Heart right ventricle (tissue), 16 donors: ENCODE data around the gene PPM1H. TPM values are rescaled to one million over a fixed set of nuclear protein-coding genes. Genes with fewer than 3 reads are reported as not detected.
A peak's percentile ranks its signal among the peaks of the same experiment; 100 is the strongest.

ENCODE experiments used
- ATAC-seq, 8 donors: fragments of 200-7000 bp; cut with Tn5 transposase; one replicate each; pipeline ENCODE4 v1.9.1; 2020; ENCODE audit warnings: mild to moderate bottlenecking in 8 of 8, moderate library complexity in 8 of 8, moderate number of reproducible peaks in 1 of 8
- DNase-seq, 2 donors: peaks; one replicate each; pipeline ENCODE4 v3.0.0-alpha.2; 2020
- H3K27ac ChIP-seq, 10 donors: fragments of 200-600 bp; sonication (generic) in 2 of 10; one replicate each; pipeline versions ENCODE4 v1.5.0 to v1.8.0; 2020 to 2022; ENCODE audit warnings: mild to moderate bottlenecking in 3 of 10
- H3K27me3 ChIP-seq, 7 donors: fragments of 200-600 bp; one replicate each; pipeline ENCODE4 v1.8.0; 2021 to 2022; ENCODE audit warnings: mild to moderate bottlenecking in 2 of 7
- H3K36me3 ChIP-seq, 9 donors: fragments of 200-600 bp; sonication (generic) in 1 of 9; one replicate each; pipeline versions ENCODE4 v1.5.0 to v1.8.0; 2020 to 2022; ENCODE audit warnings: mild to moderate bottlenecking in 2 of 9
- H3K4me1 ChIP-seq, 9 donors: fragments of 200-600 bp; sonication (generic) in 1 of 9; one replicate each; pipeline versions ENCODE4 v1.5.0 to v1.8.0; 2020 to 2022; ENCODE audit warnings: mild to moderate bottlenecking in 4 of 9
- H3K4me3 ChIP-seq, 10 donors: fragments of 200-600 bp; sonication (generic) in 2 of 10; one replicate each; pipeline versions ENCODE4 v1.5.0 to v1.8.0; 2020 to 2022; ENCODE audit warnings: mild to moderate bottlenecking in 7 of 10, moderate library complexity in 2 of 10
- H3K9me3 ChIP-seq, 11 donors: fragments of 200-600 bp in 10 of 11; sonication (generic) in 2 of 11; one replicate each; pipeline versions ENCODE4 v1.5.0 to v1.8.0; 2013 to 2022; ENCODE audit warnings: mild to moderate bottlenecking in 2 of 11, control low read depth in 1 of 11, moderate library complexity in 1 of 11
- WGBS, 2 donors: extraction: QIAGEN DNeasy Blood & Tissue Kit; methylation state at CpG; one replicate each; pipeline ENCODE4 v1.1.7; 2013; ENCODE audit warnings: inconsistent platforms in 1 of 2; 5-methylcytosine and 5-hydroxymethylcytosine counted together
- intact Hi-C, 10 donors: fragments of 100-400 bp; cut with DNase I; formaldehyde crosslinking; loops; one replicate each; pipeline versions ENCODE4 v1.11.1 to v1.14.2; 2022
- polyA plus RNA-seq, 2 donors: library from polyadenylated mRNA; stranded (reverse); fragments of 200-250 nt; gene quantifications; one replicate each; pipeline ENCODE4 v1.2.3, GENCODE V29; 2013
- total RNA-seq, 10 donors: library from RNA; stranded (reverse); fragmentation: NEBNext Ultra II Directional in 3 of 10; extraction: Animal tissue kit (Norgen Biotek cat#: 25700) in 3 of 10; gene quantifications; one replicate each; pipeline versions ENCODE4 v1.2.1 to v1.2.4, GENCODE V29; 2021 to 2023
- TF ChIP-seq, protein P1 (sequence below), 9 donors: fragments of 200-600 bp; sonication (generic) in 2 of 9; IDR thresholded peaks; one replicate each; pipeline versions ENCODE4 v1.5.0 to v1.8.0; 2021 to 2022; ENCODE audit warnings: antibody characterized with exemption in 9 of 9, mild to moderate bottlenecking in 5 of 9, moderate library complexity in 1 of 9
- donor health status: Arrhythmogenic right ventricular cardiomyopathy.
- donor health status: ischemic (EF 13 %, LVEDD 7.1; RV severe dilation, severe dysfunction).
- donor health status: healthy with polysubstance abuse.
- donor health status: DM: no; HTN: yes; CAD: no.
- donor health status: DM: no; HTN: no; CAD: no.
- donor health status: ischemic (EF 25% LVEDD 6.9; RV normal size, moderate dysfunction).
- donor health status: ischemic (EF 25% LVEDD 5.7; RV mildly dilated, moderate dysfunction).
- donor health status: healthy.
- donor health status: DM: yes; HTN: yes; CAD: no.
- donor health status: Ischemic cardiomyopathy.
- donor health status: ischemic (EF 35%, LVEDD 5.7; RV mildly dilated, moderate dysfunction).
- donor health status: nonischemic (EF 11% LVEDD 7.7; RV severe dilation, severe dysfunction).
- donor health status: DM: yes; HTN: yes; CAD: no.
- donor health status: PGD.
- donor health status: ischemic (EF 29% LVEDD 5.4; RV normal size, mild dysfunction).
- donor health status: nonischemic (EF 23%, LVEDD 6.1; RV moderate dilation, normal function).

Gene PPM1H
- total and polyA plus RNA-seq, 12 donors = 0.62 to 7.1 (median 5.3) TPM

DNA sequence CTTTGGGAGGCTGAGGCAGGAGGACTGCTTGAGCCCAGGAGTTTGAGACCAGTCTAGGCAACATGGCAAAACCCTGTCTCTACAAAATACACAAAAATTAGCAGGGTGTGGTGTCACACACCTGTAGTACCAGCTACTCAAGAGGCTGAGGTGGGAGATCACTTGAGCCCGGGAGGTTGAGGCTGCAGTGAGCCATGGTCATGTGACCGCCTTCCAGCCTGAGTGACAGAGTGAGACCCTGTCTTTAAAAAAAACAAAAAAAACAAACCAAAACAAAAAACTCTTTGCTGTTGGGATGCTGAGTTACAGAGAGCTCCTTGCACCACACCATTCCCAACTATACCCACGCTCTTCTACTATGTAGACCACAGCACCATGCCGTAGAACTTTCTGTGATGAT, 221.2 kb downstream of the PPM1H start:
- Histone ChIP-seq H3K9me3 (no peaks in the 10 kb centered on the region), H3K4me1 (peaks cover 0 to 48% (median 23%) of the 10 kb centered on the region in 9 donors), H3K4me3 (no peak overlapping the region), H3K36me3 (peaks cover 0 to 4% (median 0%) of the 10 kb centered on the region in 9 donors), H3K27me3 (no peaks in the 10 kb centered on the region), H3K27ac (peak overlapping the region in 7 of 10 donors; percentile 11 to 82 (median 56))
- TF ChIP-seq, protein P1, sequence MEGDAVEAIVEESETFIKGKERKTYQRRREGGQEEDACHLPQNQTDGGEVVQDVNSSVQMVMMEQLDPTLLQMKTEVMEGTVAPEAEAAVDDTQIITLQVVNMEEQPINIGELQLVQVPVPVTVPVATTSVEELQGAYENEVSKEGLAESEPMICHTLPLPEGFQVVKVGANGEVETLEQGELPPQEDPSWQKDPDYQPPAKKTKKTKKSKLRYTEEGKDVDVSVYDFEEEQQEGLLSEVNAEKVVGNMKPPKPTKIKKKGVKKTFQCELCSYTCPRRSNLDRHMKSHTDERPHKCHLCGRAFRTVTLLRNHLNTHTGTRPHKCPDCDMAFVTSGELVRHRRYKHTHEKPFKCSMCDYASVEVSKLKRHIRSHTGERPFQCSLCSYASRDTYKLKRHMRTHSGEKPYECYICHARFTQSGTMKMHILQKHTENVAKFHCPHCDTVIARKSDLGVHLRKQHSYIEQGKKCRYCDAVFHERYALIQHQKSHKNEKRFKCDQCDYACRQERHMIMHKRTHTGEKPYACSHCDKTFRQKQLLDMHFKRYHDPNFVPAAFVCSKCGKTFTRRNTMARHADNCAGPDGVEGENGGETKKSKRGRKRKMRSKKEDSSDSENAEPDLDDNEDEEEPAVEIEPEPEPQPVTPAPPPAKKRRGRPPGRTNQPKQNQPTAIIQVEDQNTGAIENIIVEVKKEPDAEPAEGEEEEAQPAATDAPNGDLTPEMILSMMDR (IDR thresholded peaks at IDR 0.05) = no peak
- WGBS, 2 donors = 98% methylated on average over 4 of the region's 4 CpGs
- intact Hi-C loops = no loop called here
- DNase-seq (no peak), ATAC-seq (no peak)

DNA sequence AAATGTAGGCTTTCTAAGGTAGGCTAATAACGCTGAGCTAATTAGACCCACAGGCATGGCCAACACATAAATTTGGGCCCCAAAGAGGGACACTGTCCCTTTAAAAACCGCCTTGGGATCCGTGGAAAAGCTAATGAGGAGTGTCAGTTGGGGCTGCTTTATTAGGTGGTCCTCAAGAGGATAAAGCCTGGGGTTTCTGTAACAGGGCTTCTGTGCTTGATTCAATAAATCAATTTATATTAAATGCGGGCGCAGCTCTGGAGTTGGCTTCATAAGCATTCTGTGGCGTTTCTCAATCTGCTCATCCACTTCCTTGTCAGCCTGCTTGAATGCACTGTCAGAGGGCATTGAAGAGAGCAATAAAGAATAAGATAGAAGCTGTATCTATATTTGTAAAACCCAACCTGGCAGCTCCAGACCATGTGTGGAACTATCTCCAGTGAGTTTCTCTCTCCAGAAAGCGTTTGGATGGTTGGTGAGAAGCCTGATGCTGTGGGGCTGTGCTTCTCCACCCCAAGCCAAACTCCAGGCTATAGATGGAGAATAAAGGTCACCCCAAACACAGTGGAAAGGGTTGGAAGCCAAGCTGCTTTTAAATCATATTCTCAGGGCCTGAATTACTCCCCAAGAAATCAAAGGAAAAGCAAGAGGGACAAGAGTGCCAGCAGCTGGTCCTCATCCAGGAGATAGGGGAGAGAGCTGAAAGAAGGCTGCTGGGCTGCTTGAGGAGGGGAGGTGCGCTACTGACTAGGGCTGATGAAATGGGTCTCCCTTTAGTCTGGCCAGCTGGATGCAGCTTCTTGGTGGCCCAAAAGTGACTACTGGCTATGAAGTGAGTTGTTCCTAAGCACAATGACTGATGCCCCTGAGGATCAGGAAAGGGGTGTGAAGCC, 222.0 kb downstream of the PPM1H start:
- H3K27ac ChIP-seq = peak overlapping the region in 7 of 10 donors; percentile 13 to 82 (median 56)
- H3K36me3 ChIP-seq = peaks cover 0 to 6% (median 0%) of the 10 kb centered on the region in 9 donors
- H3K27me3 ChIP-seq = no peaks in the 10 kb centered on the region
- H3K9me3 ChIP-seq = no peaks in the 10 kb centered on the region
- WGBS, 2 donors = 75 to 82% methylated on average over 8 of the region's 8 CpGs
- no peak for DNase-seq
- intact Hi-C loops = no loop called here
- ATAC-seq = peak in 1 of 8 donors; percentile 16
- H3K4me3 ChIP-seq = no peak overlapping the region
- TF ChIP-seq, protein P1 (IDR thresholded peaks at IDR 0.05) = no peak
- H3K4me1 ChIP-seq = peaks cover 0 to 48% (median 23%) of the 10 kb centered on the region in 9 donors

DNA sequence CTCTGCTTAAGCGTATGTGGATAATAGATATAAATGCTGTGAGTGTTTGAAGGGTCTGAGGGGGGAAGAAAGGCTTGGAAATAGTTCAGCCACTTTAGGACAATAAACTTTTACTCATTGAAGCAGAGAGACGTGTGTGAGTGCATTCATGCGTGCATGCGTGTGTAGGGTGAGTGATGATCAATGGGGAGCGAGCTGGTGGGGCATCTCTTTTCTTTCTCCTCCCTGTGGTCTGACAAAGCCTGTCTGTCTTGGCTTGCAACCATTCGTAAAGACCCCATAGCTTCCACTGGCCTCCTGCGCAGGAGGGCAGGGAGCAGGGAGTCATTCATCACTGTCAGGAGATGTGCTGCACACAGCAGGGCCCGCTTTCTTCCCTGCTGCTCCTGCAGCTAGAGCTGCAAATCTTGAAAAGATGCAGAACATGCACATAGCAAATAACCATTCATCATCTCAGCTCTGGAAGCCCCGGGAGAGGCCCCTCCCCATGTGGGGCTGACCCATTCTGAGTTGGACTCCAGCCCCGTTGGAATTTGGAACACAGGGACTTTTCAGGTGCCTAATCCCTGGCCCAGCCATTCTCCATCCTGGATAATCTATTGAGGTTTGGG, 223.2 kb downstream of the PPM1H start:
- ATAC-seq (no peak), DNase-seq (no peak)
- peak overlapping the region in 1 of 10 donors; percentile 14 for H3K27ac ChIP-seq
- no peaks in the 10 kb centered on the region for H3K27me3 ChIP-seq
- TF ChIP-seq, protein P1 (IDR thresholded peaks at IDR 0.05) = no peak
- peaks cover 0 to 44% (median 23%) of the 10 kb centered on the region in 9 donors for H3K4me1 ChIP-seq
- peaks cover 0 to 8% (median 0%) of the 10 kb centered on the region in 9 donors for H3K36me3 ChIP-seq
- WGBS, 2 donors = 85 to 87% methylated on average over 10 of the region's 10 CpGs
- H3K4me3 ChIP-seq = no peak overlapping the region
- no peaks in the 10 kb centered on the region for H3K9me3 ChIP-seq
- intact Hi-C loops = no loop called here

DNA sequence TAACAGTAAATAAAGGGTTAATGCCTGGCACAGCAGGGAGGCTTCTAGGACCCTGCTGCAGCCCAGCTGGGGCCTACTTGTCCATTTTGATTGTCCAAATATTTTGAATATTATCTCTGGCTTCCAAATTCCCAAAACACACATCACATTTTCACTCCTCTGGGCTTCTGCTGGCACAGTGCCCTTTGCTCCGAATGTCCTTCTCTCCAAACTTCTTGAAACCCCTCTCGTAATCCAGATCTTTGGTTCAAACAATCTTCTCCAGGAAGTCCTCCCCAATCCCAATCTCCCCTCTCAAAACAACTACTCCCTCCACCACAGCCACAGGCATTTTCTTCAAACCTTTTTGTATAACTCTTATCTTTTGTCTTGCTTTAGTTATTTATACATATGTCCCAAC, 225.6 kb downstream of the PPM1H start:
- intact Hi-C loops = loop anchor here in 1 of 10 donors (10.0 kb wide), 1 partner anchor 55 kb away; no protein-coding TSS in a partner anchor
- Histone ChIP-seq H3K4me1 (peaks cover 0 to 30% (median 15%) of the 10 kb centered on the region in 9 donors), H3K27me3 (no peaks in the 10 kb centered on the region), H3K27ac (peak overlapping the region in 1 of 10 donors; percentile 45), H3K4me3 (no peak overlapping the region), H3K36me3 (peaks cover 0 to 8% (median 0%) of the 10 kb centered on the region in 9 donors), H3K9me3 (no peaks in the 10 kb centered on the region)
- DNase-seq (no peak), ATAC-seq (no peak)
- TF ChIP-seq, protein P1 (IDR thresholded peaks at IDR 0.05) = no peak
- 32 to 49% methylated on average over 2 of the region's 2 CpGs for WGBS, 2 donors
